Measurements from ENCODE around the gene TADA1.

TADA1 gene

GRCh38 chr1:166902279-166902678 lies 26.2 kb upstream of the TADA1 start:
- Histone ChIP-seq H3K4me2 (ENCODE audit: insufficient read depth, low read length) (no peak overlapping the region), H3K9me3 (ENCODE audit: insufficient read depth, low read length, severe bottlenecking) (peaks cover 7% of the 10 kb centered on the region), H3K4me3 (ENCODE audit: low read depth in 1 of 2, low read length in 2 of 2) (no peak overlapping the region), H3K36me3 (ENCODE audit: insufficient read depth, low read length) (no peaks in the 10 kb centered on the region), H3K79me2 (ENCODE audit: insufficient read depth, low read length) (no peaks in the 10 kb centered on the region), H3K4me1 (ENCODE audit: insufficient read depth, low read length) (no peaks in the 10 kb centered on the region), H3K27me3 (ENCODE audit: insufficient read depth, low read length, poor library complexity) (no peaks in the 10 kb centered on the region), H3K9ac (ENCODE audit: low read depth, low read length) (no peak overlapping the region), H2AFZ (ENCODE audit: low read depth, low read length) (no peak overlapping the region), H3K27ac (ENCODE audit: low read length) (no peak overlapping the region), H4K20me1 (ENCODE audit: insufficient read depth, low read length) (no peaks in the 10 kb centered on the region)
- ATAC-seq (ENCODE audit: insufficient read depth, low read depth) (no peak), DNase-seq (no peak)
- TF ChIP-seq EZH2 (IDR thresholded peaks at IDR 0.05; ENCODE audit: borderline replicate concordance, low read depth, low read length, severe bottlenecking) = no peak
- no peak for TF ChIP-seq CTCF (IDR thresholded peaks at IDR 0.05; ENCODE audit: borderline replicate concordance, extremely low read depth, low read length, poor library complexity, severe bottlenecking)

GRCh38 chr1:166900987-166901386 lies 24.9 kb upstream of the TADA1 start:
- Histone ChIP-seq H4K20me1 (ENCODE audit: insufficient read depth, low read length) (no peaks in the 10 kb centered on the region), H3K27ac (ENCODE audit: low read length) (no peak overlapping the region), H3K9ac (ENCODE audit: low read depth, low read length) (no peak overlapping the region), H3K9me3 (ENCODE audit: insufficient read depth, low read length, severe bottlenecking) (peaks cover 11% of the 10 kb centered on the region), H3K36me3 (ENCODE audit: insufficient read depth, low read length) (no peaks in the 10 kb centered on the region), H3K79me2 (ENCODE audit: insufficient read depth, low read length) (no peaks in the 10 kb centered on the region), H3K4me3 (ENCODE audit: low read depth in 1 of 2, low read length in 2 of 2) (no peak overlapping the region), H3K27me3 (ENCODE audit: insufficient read depth, low read length, poor library complexity) (no peaks in the 10 kb centered on the region), H3K4me2 (ENCODE audit: insufficient read depth, low read length) (no peak overlapping the region), H2AFZ (ENCODE audit: low read depth, low read length) (no peak overlapping the region), H3K4me1 (ENCODE audit: insufficient read depth, low read length) (no peaks in the 10 kb centered on the region)
- ATAC-seq (ENCODE audit: insufficient read depth, low read depth) (no peak), DNase-seq (no peak)
- no peak for TF ChIP-seq CTCF (IDR thresholded peaks at IDR 0.05; ENCODE audit: borderline replicate concordance, extremely low read depth, low read length, poor library complexity, severe bottlenecking)
- TF ChIP-seq EZH2 (IDR thresholded peaks at IDR 0.05; ENCODE audit: borderline replicate concordance, low read depth, low read length, severe bottlenecking) = no peak

GRCh38 chr1:166899769-166900168 lies 23.7 kb upstream of the TADA1 start:
- H2AFZ ChIP-seq (ENCODE audit: low read depth, low read length) = no peak overlapping the region
- no peak overlapping the region for H3K27ac ChIP-seq (ENCODE audit: low read length)
- no peak for DNase-seq
- H3K36me3 ChIP-seq (ENCODE audit: insufficient read depth, low read length) = no peaks in the 10 kb centered on the region
- H3K79me2 ChIP-seq (ENCODE audit: insufficient read depth, low read length) = no peaks in the 10 kb centered on the region
- no peaks in the 10 kb centered on the region for H3K4me1 ChIP-seq (ENCODE audit: insufficient read depth, low read length)
- H3K27me3 ChIP-seq (ENCODE audit: insufficient read depth, low read length, poor library complexity) = no peaks in the 10 kb centered on the region
- no peak overlapping the region for H3K4me2 ChIP-seq (ENCODE audit: insufficient read depth, low read length)
- H3K9me3 ChIP-seq (ENCODE audit: insufficient read depth, low read length, severe bottlenecking) = peaks cover 11% of the 10 kb centered on the region
- no peak for ATAC-seq (ENCODE audit: insufficient read depth, low read depth)
- no peak overlapping the region for H3K4me3 ChIP-seq (ENCODE audit: low read depth in 1 of 2, low read length in 2 of 2)
- H3K9ac ChIP-seq (ENCODE audit: low read depth, low read length) = no peak overlapping the region
- no peak for TF ChIP-seq EZH2 (IDR thresholded peaks at IDR 0.05; ENCODE audit: borderline replicate concordance, low read depth, low read length, severe bottlenecking)
- TF ChIP-seq CTCF (IDR thresholded peaks at IDR 0.05; ENCODE audit: borderline replicate concordance, extremely low read depth, low read length, poor library complexity, severe bottlenecking) = no peak
- no peaks in the 10 kb centered on the region for H4K20me1 ChIP-seq (ENCODE audit: insufficient read depth, low read length)

- ATAC-seq (ENCODE audit: insufficient read depth, low read depth) (no peak), DNase-seq (no peak)
- Histone ChIP-seq H3K4me1 (ENCODE audit: insufficient read depth, low read length) (no peaks in the 10 kb centered on the region), H3K36me3 (ENCODE audit: insufficient read depth, low read length) (no peaks in the 10 kb centered on the region), H3K9ac (ENCODE audit: low read depth, low read length) (no peak overlapping the region), H3K4me2 (ENCODE audit: insufficient read depth, low read length) (no peak overlapping the region), H3K9me3 (ENCODE audit: insufficient read depth, low read length, severe bottlenecking) (peaks cover 11% of the 10 kb centered on the region), H2AFZ (ENCODE audit: low read depth, low read length) (no peak overlapping the region), H3K27me3 (ENCODE audit: insufficient read depth, low read length, poor library complexity) (no peaks in the 10 kb centered on the region), H4K20me1 (ENCODE audit: insufficient read depth, low read length) (no peaks in the 10 kb centered on the region), H3K4me3 (ENCODE audit: low read depth in 1 of 2, low read length in 2 of 2) (no peak overlapping the region), H3K27ac (ENCODE audit: low read length) (no peak overlapping the region), H3K79me2 (ENCODE audit: insufficient read depth, low read length) (no peaks in the 10 kb centered on the region)
- TF ChIP-seq CTCF (IDR thresholded peaks at IDR 0.05; ENCODE audit: borderline replicate concordance, extremely low read depth, low read length, poor library complexity, severe bottlenecking) = no peak
These were observed 19.7 kb upstream of the TADA1 start for GRCh38 chr1:166895766-166896165.
